HG02938 (cell line): ENCODE results near the gene CDADC1.
"Not testable (repeated sequence)": the region's sequence is repeated elsewhere in the genome, so short reads cannot be mapped to it uniquely, and the experiment has no call there.

Experiments
- ATAC-seq: cut with Tn5 transposase; IDR thresholded peaks from one replicate; pipeline ENCODE4 v1.9.1; 2021; ENCODE audit warnings: mild to moderate bottlenecking, moderate library complexity; ENCODE audit not compliant: unreplicated experiment

The CDADC1 gene

GRCh38 chr13:49292742-49293486, 45.2 kb downstream of the CDADC1 start:
- no peak for ATAC-seq

- ATAC-seq, result not testable (repeated sequence)
These were observed 47.0 kb downstream of the CDADC1 start for GRCh38 chr13:49294723-49295122.

GRCh38 chr13:49295244-49295643, 47.5 kb downstream of the CDADC1 start:
- ATAC-seq, result no peak

GRCh38 chr13:49296659-49297058, 48.9 kb downstream of the CDADC1 start:
- no peak for ATAC-seq

- ATAC-seq, result no peak
These were observed 49.6 kb downstream of the CDADC1 start for GRCh38 chr13:49297338-49297737.

GRCh38 chr13:49298416-49298815, 50.7 kb downstream of the CDADC1 start:
- no peak for ATAC-seq

GRCh38 chr13:49298903-49299605, 51.3 kb downstream of the CDADC1 start:
- no peak for ATAC-seq

GRCh38 chr13:49300276-49300675, 52.6 kb downstream of the CDADC1 start:
- no peak for ATAC-seq

- ATAC-seq, result peak; percentile 91
These were observed 53.2 kb downstream of the CDADC1 start for GRCh38 chr13:49300739-49301589.

- no peak for ATAC-seq
These were observed 54.5 kb downstream of the CDADC1 start for GRCh38 chr13:49302222-49302621.

GRCh38 chr13:49302817-49303216, 55.1 kb downstream of the CDADC1 start:
- no peak for ATAC-seq

GRCh38 chr13:49303533-49304252, 56.0 kb downstream of the CDADC1 start:
- no peak for ATAC-seq

GRCh38 chr13:49304356-49304755, 56.6 kb downstream of the CDADC1 start:
- ATAC-seq, result no peak

- no peak for ATAC-seq
These were observed 57.3 kb downstream of the CDADC1 start for GRCh38 chr13:49304763-49305700.

GRCh38 chr13:49305792-49306425, 58.2 kb downstream of the CDADC1 start:
- ATAC-seq, result no peak

- ATAC-seq, result no peak
These were observed 59.6 kb downstream of the CDADC1 start for GRCh38 chr13:49307365-49307764.

- ATAC-seq, result no peak
These were observed 60.6 kb downstream of the CDADC1 start for GRCh38 chr13:49308097-49308875.

- ATAC-seq, result no peak
These were observed 61.2 kb downstream of the CDADC1 start for GRCh38 chr13:49308921-49309408.
